Measurements from ENCODE around the gene SLC5A4.
A peak's percentile ranks its signal among the peaks of the same experiment; 100 is the strongest.

Gene SLC5A4

GRCh38 chr22:32183625-32184024 is 71.5 kb downstream of the SLC5A4 start:
- no peak for DNase-seq

GRCh38 chr22:32181043-32181442 is 74.1 kb downstream of the SLC5A4 start:
- Histone ChIP-seq H3K27ac (no peak overlapping the region), H3K27me3 (ENCODE audit: insufficient read depth, low read depth, severe bottlenecking) (peaks cover 20% of the 10 kb centered on the region), H3K4me3 (ENCODE audit: low read depth, low read length) (no peak overlapping the region), H3K36me3 (no peaks in the 10 kb centered on the region), H3K9me3 (ENCODE audit: severe bottlenecking) (no peaks in the 10 kb centered on the region)
- no peak for DNase-seq
- TF ChIP-seq CTCF (IDR thresholded peaks at IDR 0.05; ENCODE audit: low read depth, low read length) = no peak

More at GRCh38 chr22:32183625-32184024, 71.5 kb downstream of the SLC5A4 start:
- Histone ChIP-seq H3K27me3 (ENCODE audit: insufficient read depth, low read depth, severe bottlenecking) (peaks cover 14% of the 10 kb centered on the region), H3K4me3 (ENCODE audit: low read depth, low read length) (no peak overlapping the region), H3K27ac (no peak overlapping the region), H3K9me3 (ENCODE audit: severe bottlenecking) (no peaks in the 10 kb centered on the region), H3K36me3 (no peaks in the 10 kb centered on the region)
- no peak for TF ChIP-seq CTCF (IDR thresholded peaks at IDR 0.05; ENCODE audit: low read depth, low read length)

GRCh38 chr22:32177221-32177765 is 77.9 kb downstream of the SLC5A4 start:
- peaks cover 42% of the 10 kb centered on the region for H3K27me3 ChIP-seq (ENCODE audit: insufficient read depth, low read depth, severe bottlenecking)
- no peak overlapping the region for H3K4me3 ChIP-seq (ENCODE audit: low read depth, low read length)
- H3K9me3 ChIP-seq (ENCODE audit: severe bottlenecking) = no peaks in the 10 kb centered on the region
- no peak for DNase-seq
- TF ChIP-seq CTCF (IDR thresholded peaks at IDR 0.05; ENCODE audit: low read depth, low read length) = no peak
- H3K36me3 ChIP-seq = no peaks in the 10 kb centered on the region
- no peak overlapping the region for H3K27ac ChIP-seq

GRCh38 chr22:32175683-32176644 is 79.2 kb downstream of the SLC5A4 start:
- H3K4me3 ChIP-seq (ENCODE audit: low read depth, low read length) = no peak overlapping the region; the same call in 1 of the 2 replicates
- no peaks in the 10 kb centered on the region for H3K9me3 ChIP-seq (ENCODE audit: severe bottlenecking)
- TF ChIP-seq CTCF (IDR thresholded peaks at IDR 0.05; ENCODE audit: low read depth, low read length) = no peak
- peak; percentile 12 for DNase-seq
- peaks cover 44% of the 10 kb centered on the region for H3K27me3 ChIP-seq (ENCODE audit: insufficient read depth, low read depth, severe bottlenecking)
- no peak overlapping the region for H3K27ac ChIP-seq
- no peaks in the 10 kb centered on the region for H3K36me3 ChIP-seq

- no peaks in the 10 kb centered on the region for H3K9me3 ChIP-seq (ENCODE audit: severe bottlenecking)
- no peak for DNase-seq
- H3K27ac ChIP-seq = no peak overlapping the region
- no peak for TF ChIP-seq CTCF (IDR thresholded peaks at IDR 0.05; ENCODE audit: low read depth, low read length)
- no peak overlapping the region for H3K4me3 ChIP-seq (ENCODE audit: low read depth, low read length)
- peaks cover 44% of the 10 kb centered on the region for H3K27me3 ChIP-seq (ENCODE audit: insufficient read depth, low read depth, severe bottlenecking)
- no peaks in the 10 kb centered on the region for H3K36me3 ChIP-seq
These were observed 80.0 kb downstream of the SLC5A4 start for GRCh38 chr22:32175115-32175514.
